ENCODE results near the gene BCAS3.
"Not testable (repeated sequence)": the region's sequence is repeated elsewhere in the genome, so short reads cannot be mapped to it uniquely, and the experiment has no call there.

The BCAS3 gene

DNA sequence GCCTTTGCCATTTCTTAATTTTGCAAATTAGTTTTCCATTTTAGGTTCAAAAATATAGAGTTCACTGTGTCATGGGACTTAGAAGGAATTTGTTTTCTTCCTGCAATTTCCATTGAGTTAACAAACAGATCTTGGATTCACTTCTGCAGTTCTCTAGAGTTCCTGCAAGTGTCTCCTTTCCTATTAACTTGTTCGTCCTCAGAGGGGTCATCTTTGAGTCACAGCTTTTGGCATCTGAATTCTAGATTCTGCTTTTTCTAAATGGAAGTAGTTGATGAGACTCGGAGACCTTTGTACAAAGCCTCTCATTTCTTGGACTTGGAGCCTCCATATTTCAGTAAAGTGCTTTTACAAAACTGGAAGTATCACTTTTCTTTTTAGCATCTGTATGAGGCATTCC lies 323.3 kb downstream of the BCAS3 start:
- DNase-seq (ENCODE audit: low read depth in 2 of 2), result peak; percentile 67 to 82
- H3K4me3 ChIP-seq (replicated peaks in 1 of 2; ENCODE audit: low read depth in 2 of 2, low read length in 2 of 2), result no peak overlapping the region
- TF ChIP-seq, protein P1, sequence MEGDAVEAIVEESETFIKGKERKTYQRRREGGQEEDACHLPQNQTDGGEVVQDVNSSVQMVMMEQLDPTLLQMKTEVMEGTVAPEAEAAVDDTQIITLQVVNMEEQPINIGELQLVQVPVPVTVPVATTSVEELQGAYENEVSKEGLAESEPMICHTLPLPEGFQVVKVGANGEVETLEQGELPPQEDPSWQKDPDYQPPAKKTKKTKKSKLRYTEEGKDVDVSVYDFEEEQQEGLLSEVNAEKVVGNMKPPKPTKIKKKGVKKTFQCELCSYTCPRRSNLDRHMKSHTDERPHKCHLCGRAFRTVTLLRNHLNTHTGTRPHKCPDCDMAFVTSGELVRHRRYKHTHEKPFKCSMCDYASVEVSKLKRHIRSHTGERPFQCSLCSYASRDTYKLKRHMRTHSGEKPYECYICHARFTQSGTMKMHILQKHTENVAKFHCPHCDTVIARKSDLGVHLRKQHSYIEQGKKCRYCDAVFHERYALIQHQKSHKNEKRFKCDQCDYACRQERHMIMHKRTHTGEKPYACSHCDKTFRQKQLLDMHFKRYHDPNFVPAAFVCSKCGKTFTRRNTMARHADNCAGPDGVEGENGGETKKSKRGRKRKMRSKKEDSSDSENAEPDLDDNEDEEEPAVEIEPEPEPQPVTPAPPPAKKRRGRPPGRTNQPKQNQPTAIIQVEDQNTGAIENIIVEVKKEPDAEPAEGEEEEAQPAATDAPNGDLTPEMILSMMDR (IDR thresholded peaks at IDR 0.05; ENCODE audit: low read depth, low read length), result peak; percentile 52

DNA sequence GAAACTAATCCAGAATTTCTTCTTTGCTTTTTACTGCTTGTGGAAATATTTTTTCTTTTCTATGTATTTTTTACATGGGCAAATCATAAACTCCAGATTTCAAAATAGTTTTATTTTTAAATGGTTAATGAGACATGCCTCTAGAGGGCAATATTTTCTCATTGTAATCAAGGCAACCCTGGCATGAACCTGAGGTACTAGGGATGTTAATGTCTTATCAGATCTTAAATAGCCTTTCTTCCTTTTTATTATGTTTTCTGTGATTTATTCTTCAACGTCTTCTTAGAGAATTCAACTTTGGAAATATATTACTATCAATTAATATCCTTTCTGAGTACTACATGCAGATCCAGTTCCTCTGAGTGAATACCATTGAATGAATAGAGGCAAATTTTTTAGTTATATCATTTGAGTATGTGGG lies 324.7 kb downstream of the BCAS3 start:
- peak; percentile 71 to 86 for DNase-seq (ENCODE audit: low read depth in 2 of 2)
- no peak overlapping the region for H3K4me3 ChIP-seq (replicated peaks in 1 of 2; ENCODE audit: low read depth in 2 of 2, low read length in 2 of 2)
- TF ChIP-seq, protein P1 (IDR thresholded peaks at IDR 0.05; ENCODE audit: low read depth, low read length), result peak; percentile 41

DNA sequence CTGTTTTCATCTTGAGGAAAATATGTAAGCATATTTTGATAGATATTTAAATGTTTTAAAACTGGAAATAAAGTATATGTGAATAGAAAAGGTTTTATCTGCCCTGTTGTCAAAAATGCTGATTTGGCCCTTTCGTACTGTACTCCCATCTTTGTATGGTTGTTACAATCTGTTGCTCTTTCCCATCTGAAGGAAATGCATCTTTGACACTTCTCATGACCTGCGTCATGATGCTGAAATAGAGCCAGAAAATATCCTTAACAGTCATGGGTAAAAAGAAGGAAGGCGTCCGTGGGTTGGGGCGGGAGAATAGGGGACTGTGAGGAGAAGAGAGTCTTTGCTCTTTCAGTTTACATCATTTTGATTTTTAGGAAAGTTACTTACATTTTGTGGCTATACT lies 327.7 kb downstream of the BCAS3 start:
- TF ChIP-seq, protein P1 (IDR thresholded peaks at IDR 0.05; ENCODE audit: low read depth, low read length), result no peak
- DNase-seq (ENCODE audit: low read depth in 2 of 2), result peak; percentile 18 to 70
- no peak overlapping the region for H3K4me3 ChIP-seq (replicated peaks in 1 of 2; ENCODE audit: low read depth in 2 of 2, low read length in 2 of 2)

DNA sequence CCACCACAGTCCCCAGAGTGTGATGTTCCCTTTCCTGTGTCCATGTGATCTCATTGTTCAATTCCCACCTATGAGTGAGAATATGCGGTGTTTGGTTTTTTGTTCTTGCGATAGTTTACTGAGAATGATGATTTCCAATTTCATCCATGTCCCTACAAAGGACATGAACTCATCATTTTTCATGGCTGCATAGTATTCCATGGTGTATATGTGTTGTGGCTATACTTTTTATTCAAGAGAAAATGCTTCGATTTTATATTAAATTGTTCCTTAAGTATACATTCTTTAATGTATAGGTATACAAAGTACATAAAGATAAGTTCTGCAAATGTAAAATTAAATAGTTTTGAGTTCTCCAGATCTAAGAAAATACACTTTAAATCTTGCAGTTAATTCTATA lies 328.3 kb downstream of the BCAS3 start:
- DNase-seq (ENCODE audit: low read depth in 2 of 2); H3K4me3 ChIP-seq (replicated peaks in 1 of 2; ENCODE audit: low read depth in 2 of 2, low read length in 2 of 2): not testable (repeated sequence)

DNA sequence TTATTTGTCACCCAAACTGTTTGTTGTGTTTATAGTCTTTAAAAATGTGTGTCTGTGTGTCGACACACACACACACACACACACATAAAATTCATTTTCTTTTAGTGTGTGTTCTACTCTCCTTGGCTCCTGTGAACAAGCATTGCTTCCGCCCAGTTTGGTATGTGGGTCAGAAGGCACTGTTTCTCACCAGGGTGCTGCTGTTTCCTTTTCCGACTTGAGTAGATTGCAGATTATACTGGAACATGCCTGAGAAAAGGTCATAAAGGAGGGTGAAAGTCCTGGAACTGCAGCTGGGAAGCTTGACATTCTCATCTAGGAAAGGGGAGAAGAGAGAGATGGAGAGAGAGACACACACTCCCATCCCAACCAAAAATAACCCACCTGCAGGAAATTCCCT lies 330.3 kb downstream of the BCAS3 start:
- no peak overlapping the region for H3K4me3 ChIP-seq (replicated peaks in 1 of 2; ENCODE audit: low read depth in 2 of 2, low read length in 2 of 2)
- TF ChIP-seq, protein P1 (IDR thresholded peaks at IDR 0.05; ENCODE audit: low read depth, low read length), result no peak
- peak; percentile 49 to 56 for DNase-seq (ENCODE audit: low read depth in 2 of 2)

DNA sequence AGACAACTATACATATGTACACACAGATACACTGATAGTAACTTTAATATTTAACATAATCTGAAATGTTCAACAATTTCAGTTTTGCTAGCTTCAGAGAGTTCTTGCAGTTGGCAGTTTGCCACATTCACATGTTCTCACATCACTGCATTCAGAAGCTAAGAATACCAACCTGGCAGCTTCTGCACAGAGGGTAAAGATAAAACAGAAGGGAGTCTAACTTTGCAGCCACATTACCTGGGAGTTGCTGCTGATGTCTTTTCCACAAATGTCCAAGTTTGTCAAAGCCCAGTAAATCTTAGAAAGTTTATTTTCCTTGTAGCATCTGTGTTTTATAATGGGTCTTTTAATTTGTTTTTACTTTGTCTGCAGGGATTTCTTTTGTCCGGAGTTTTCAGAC lies 332.0 kb downstream of the BCAS3 start:
- DNase-seq (ENCODE audit: low read depth in 2 of 2), result peak; percentile 34 to 60

DNA sequence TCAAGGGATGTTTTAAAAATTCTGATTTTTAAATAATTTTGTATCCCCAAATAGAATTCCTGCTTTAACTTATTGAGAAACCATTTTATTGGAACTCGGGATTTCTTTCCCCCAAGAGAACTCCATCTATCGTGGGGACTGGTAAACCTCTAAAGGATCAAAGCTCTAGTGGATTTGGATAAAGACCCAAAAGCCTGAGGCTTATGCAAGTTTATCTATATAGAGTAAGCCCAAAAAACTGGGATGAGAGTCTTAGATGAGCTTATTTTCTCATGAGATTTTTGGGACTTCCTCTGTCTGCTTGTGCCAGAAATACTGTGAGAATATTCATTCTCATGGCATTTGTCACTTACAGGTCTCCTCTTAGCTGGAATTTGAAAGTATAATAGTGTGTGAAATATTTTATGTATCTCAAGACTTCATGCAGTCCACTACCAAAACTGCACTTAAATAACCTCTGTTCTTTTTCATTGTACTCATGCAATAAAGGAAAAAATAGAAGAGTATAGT lies 333.1 kb downstream of the BCAS3 start:
- no peak overlapping the region for H3K4me3 ChIP-seq (replicated peaks in 1 of 2; ENCODE audit: low read depth in 2 of 2, low read length in 2 of 2)
- TF ChIP-seq, protein P1 (IDR thresholded peaks at IDR 0.05; ENCODE audit: low read depth, low read length), result no peak

More for the DNA sequence above, 332.0 kb downstream of the BCAS3 start:
- TF ChIP-seq, protein P1 (IDR thresholded peaks at IDR 0.05; ENCODE audit: low read depth, low read length), result no peak
- no peak overlapping the region for H3K4me3 ChIP-seq (replicated peaks in 1 of 2; ENCODE audit: low read depth in 2 of 2, low read length in 2 of 2)

More for the DNA sequence above, 333.1 kb downstream of the BCAS3 start:
- DNase-seq (ENCODE audit: low read depth in 2 of 2), result no peak
